ENCODE measurements around the gene DLST. TPM values are rescaled to one million over a fixed set of nuclear protein-coding genes. Genes with fewer than 3 reads are reported as not detected.

DLST gene
- polyA plus RNA-seq, 1 donor (not counting 4 experiments of a cell fraction or from before 2014, with no cell fraction given), result 114 TPM

GRCh38 chr14:74836251-74836960, 45.3 kb upstream of the DLST start:
- dilution Hi-C loops (cut with MboI; ENCODE audit: extremely low pct_ligation_motif_present, low sequenced_read_pairs), result no loop called here
- H3K9me1 ChIP-seq (ENCODE audit: control insufficient read depth, extremely low read depth, insufficient read depth, low read length), result no peaks in the 10 kb centered on the region
- H3K27me3 ChIP-seq (ENCODE audit: control insufficient read depth, extremely low read depth, insufficient read depth, low read length), result no peaks in the 10 kb centered on the region
- no peaks in the 10 kb centered on the region for H3K79me2 ChIP-seq (ENCODE audit: control insufficient read depth, insufficient read depth, low read length)
- H3K9ac ChIP-seq (ENCODE audit: control insufficient read depth, extremely low read depth, insufficient read depth, low read length), result no peak overlapping the region
- TF ChIP-seq EZH2 (IDR thresholded peaks at IDR 0.05; ENCODE audit: low read length) (no peak), CTCF (optimal IDR thresholded peaks at IDR 0.05 in 1 of 3, IDR thresholded peaks at IDR 0.05 in 1 of 3, conservative IDR thresholded peaks at IDR 0.05 in 1 of 3; ENCODE audit: extremely low read depth in 1 of 3, insufficient read depth in 2 of 3, low read length in 3 of 3) (no peak)
- no peak overlapping the region for H3K27ac ChIP-seq (ENCODE audit: control insufficient read depth, insufficient read depth, low read length)
- no peak for DNase-seq (ENCODE audit: low read depth, low spot score)
- H3K9me3 ChIP-seq (ENCODE audit: control insufficient read depth, low read depth, low read length), result no peaks in the 10 kb centered on the region
- no peaks in the 10 kb centered on the region for H4K20me1 ChIP-seq (ENCODE audit: control insufficient read depth, extremely low read depth, insufficient read depth, low read length)
- no peak overlapping the region for H3K4me2 ChIP-seq (ENCODE audit: control insufficient read depth, extremely low read depth, insufficient read depth, low read depth, low read length)
- no peaks in the 10 kb centered on the region for H3K4me1 ChIP-seq (ENCODE audit: control insufficient read depth, extremely low read depth, insufficient read depth, low read length)
- no peak overlapping the region for H2AFZ ChIP-seq (ENCODE audit: control insufficient read depth, low read length)
- H3K4me3 ChIP-seq (ENCODE audit: control insufficient read depth in 2 of 3, extremely low read depth in 1 of 3, insufficient read depth in 2 of 3, low read depth in 1 of 3, low read length in 3 of 3), result no peak overlapping the region
- no peak for FAIRE-seq
- peaks cover 5 to 17% of the 10 kb centered on the region in 2 experiments for H3K36me3 ChIP-seq (ENCODE audit: control insufficient read depth in 2 of 2, extremely low read depth in 1 of 2, insufficient read depth in 2 of 2, low read length in 2 of 2)

GRCh38 chr14:74838166-74838565, 43.5 kb upstream of the DLST start:
- TF ChIP-seq CTCF (optimal IDR thresholded peaks at IDR 0.05 in 1 of 3, IDR thresholded peaks at IDR 0.05 in 1 of 3, conservative IDR thresholded peaks at IDR 0.05 in 1 of 3; ENCODE audit: extremely low read depth in 1 of 3, insufficient read depth in 2 of 3, low read length in 3 of 3) (no peak), EZH2 (IDR thresholded peaks at IDR 0.05; ENCODE audit: low read length) (no peak)
- Histone ChIP-seq H2AFZ (ENCODE audit: control insufficient read depth, low read length) (no peak overlapping the region), H4K20me1 (ENCODE audit: control insufficient read depth, extremely low read depth, insufficient read depth, low read length) (no peaks in the 10 kb centered on the region), H3K9me3 (ENCODE audit: control insufficient read depth, low read depth, low read length) (no peaks in the 10 kb centered on the region), H3K4me2 (ENCODE audit: control insufficient read depth, extremely low read depth, insufficient read depth, low read depth, low read length) (no peak overlapping the region), H3K9ac (ENCODE audit: control insufficient read depth, extremely low read depth, insufficient read depth, low read length) (no peak overlapping the region), H3K4me3 (ENCODE audit: control insufficient read depth in 2 of 3, extremely low read depth in 1 of 3, insufficient read depth in 2 of 3, low read depth in 1 of 3, low read length in 3 of 3) (no peak overlapping the region), H3K27me3 (ENCODE audit: control insufficient read depth, extremely low read depth, insufficient read depth, low read length) (no peaks in the 10 kb centered on the region), H3K36me3 (ENCODE audit: control insufficient read depth in 2 of 2, extremely low read depth in 1 of 2, insufficient read depth in 2 of 2, low read length in 2 of 2) (peaks cover 5 to 17% of the 10 kb centered on the region in 2 experiments), H3K9me1 (ENCODE audit: control insufficient read depth, extremely low read depth, insufficient read depth, low read length) (no peaks in the 10 kb centered on the region), H3K27ac (ENCODE audit: control insufficient read depth, insufficient read depth, low read length) (no peak overlapping the region), H3K79me2 (ENCODE audit: control insufficient read depth, insufficient read depth, low read length) (no peaks in the 10 kb centered on the region), H3K4me1 (ENCODE audit: control insufficient read depth, extremely low read depth, insufficient read depth, low read length) (no peaks in the 10 kb centered on the region)
- dilution Hi-C loops (cut with MboI; ENCODE audit: extremely low pct_ligation_motif_present, low sequenced_read_pairs), result no loop called here
- DNase-seq (ENCODE audit: low read depth, low spot score) (no peak), FAIRE-seq (no peak)
